GM18868 (cell line): ENCODE data around the gene LAIR1.

ENCODE experiments used
- ATAC-seq: cut with Tn5 transposase; IDR thresholded peaks from one replicate; pipeline ENCODE4 v1.9.1; 2021; ENCODE audit warnings: mild to moderate bottlenecking, moderate library complexity; ENCODE audit not compliant: unreplicated experiment

Gene LAIR1

GRCh38 chr19:54319049-54319448 lies 45.7 kb downstream of the LAIR1 start:
- no peak for ATAC-seq

- no peak for ATAC-seq
Observed at GRCh38 chr19:54317965-54318240, 46.8 kb downstream of the LAIR1 start.

GRCh38 chr19:54317108-54317964 lies 47.4 kb downstream of the LAIR1 start:
- no peak for ATAC-seq

- ATAC-seq = no peak
Observed at GRCh38 chr19:54316746-54317107, 48.0 kb downstream of the LAIR1 start.

- no peak for ATAC-seq
Observed at GRCh38 chr19:54315956-54316355, 48.8 kb downstream of the LAIR1 start.

GRCh38 chr19:54312436-54313377 lies 52.0 kb downstream of the LAIR1 start, which contains the start of gene LILRA5:
Gene LILRA5 (minus strand): TSS chr19:54313166. CDS start chr19:54313019, 147 bp downstream.
- no peak for ATAC-seq

- no peak for ATAC-seq
Observed at GRCh38 chr19:54312011-54312410, 52.7 kb downstream of the LAIR1 start.

GRCh38 chr19:54311486-54311885 lies 53.2 kb downstream of the LAIR1 start:
- ATAC-seq = no peak

GRCh38 chr19:54310543-54310942 lies 54.2 kb downstream of the LAIR1 start:
- ATAC-seq = no peak

- no peak for ATAC-seq
Observed at GRCh38 chr19:54309811-54310210, 54.9 kb downstream of the LAIR1 start.

- ATAC-seq = no peak
Observed at GRCh38 chr19:54307389-54308020, 57.2 kb downstream of the LAIR1 start.

- ATAC-seq = no peak
Observed at GRCh38 chr19:54305141-54305540, 59.6 kb downstream of the LAIR1 start.

GRCh38 chr19:54302257-54302656 lies 62.5 kb downstream of the LAIR1 start:
- ATAC-seq = no peak
